Measurements from ENCODE around the gene METTL17. TPM values are rescaled to one million over a fixed set of nuclear protein-coding genes. Genes with fewer than 3 reads are reported as not detected.

METTL17 gene
- total and polyA plus RNA-seq, 2 of the 13 experiments (the other 11 are each of a cell fraction or from before 2014, with no cell fraction given), result 122 to 199 TPM

DNA sequence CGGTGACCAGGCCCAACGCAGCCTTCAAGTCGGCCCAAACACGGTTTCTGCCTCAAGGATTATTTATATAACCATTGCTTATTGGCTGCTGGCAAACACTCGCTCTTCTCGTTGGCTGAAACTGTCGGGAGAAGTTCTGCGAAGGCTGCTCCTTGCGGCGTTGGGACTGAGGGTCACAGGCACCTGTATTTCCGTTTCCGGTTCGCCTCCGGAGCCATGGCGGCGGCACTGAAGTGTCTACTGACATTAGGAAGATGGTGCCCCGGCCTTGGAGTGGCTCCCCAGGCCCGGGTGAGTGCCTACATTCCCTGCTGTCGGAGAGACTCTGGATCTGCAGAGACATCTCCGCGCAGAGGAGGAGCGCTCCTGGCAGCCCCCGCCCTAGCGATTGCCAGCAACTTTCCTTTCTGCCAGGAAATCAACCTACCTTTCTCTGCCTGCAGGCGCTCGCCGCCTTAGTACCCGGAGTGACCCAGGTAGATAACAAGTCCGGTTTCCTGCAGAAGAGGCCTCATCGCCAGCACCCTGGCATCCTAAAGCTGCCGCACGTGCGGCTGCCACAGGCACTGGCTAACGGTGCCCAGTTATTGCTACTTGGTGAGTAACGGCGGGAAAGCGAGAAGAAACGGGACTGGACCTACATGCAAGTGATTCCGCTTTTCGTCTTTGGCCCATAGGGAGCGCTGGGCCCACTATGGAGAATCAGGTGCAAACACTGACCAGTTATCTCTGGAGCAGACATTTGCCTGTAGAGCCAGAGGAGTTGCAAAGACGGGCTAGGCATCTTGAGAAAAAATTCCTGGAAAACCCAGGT lies at the start of gene METTL17 (continued):
- peak; percentile 91; the same call in 1 of the 2 replicates for TF ChIP-seq MTERF4 (CRISPR knock-in tag; IDR thresholded peaks at IDR 0.05)
- TF ChIP-seq SAP130 (CRISPR knock-in tag; IDR thresholded peaks at IDR 0.05; ENCODE audit: low read depth), result peak; percentile 79
- no peak for TF ChIP-seq CENPT (CRISPR knock-in tag; IDR thresholded peaks at IDR 0.05; ENCODE audit: low read depth)
- TF ChIP-seq ZNF652 (CRISPR knock-in tag; IDR thresholded peaks at IDR 0.05; ENCODE audit: borderline replicate concordance, low read depth), result no peak
- TF ChIP-seq PITX1 (CRISPR knock-in tag; IDR thresholded peaks at IDR 0.05), result peak; percentile 71; the same call in 1 of the 2 replicates
- peak in 1 of 2 experiments; percentile 29; a peak in 1 of 4 replicates for TF ChIP-seq KLF16 (CRISPR knock-in tag; IDR thresholded peaks at IDR 0.05)
- TF ChIP-seq ZNF205 (CRISPR knock-in tag; IDR thresholded peaks at IDR 0.05), result peak; percentile 45; the same call in 1 of the 2 replicates
- TF ChIP-seq SMAD3 (CRISPR knock-in tag; IDR thresholded peaks at IDR 0.05), result no peak
- peak; percentile 62; the same call in 1 of the 2 replicates for TF ChIP-seq PRDM10 (CRISPR knock-in tag; IDR thresholded peaks at IDR 0.05; ENCODE audit: low read depth)
- TF ChIP-seq CBX1 (IDR thresholded peaks at IDR 0.05; ENCODE audit: low read depth), result no peak
- no peak for TF ChIP-seq TRIM22 (IDR thresholded peaks at IDR 0.05)
- peak; percentile 85 for TF ChIP-seq SPEN (CRISPR knock-in tag; IDR thresholded peaks at IDR 0.05; ENCODE audit: low read depth)
- TF ChIP-seq FOXO1 (CRISPR knock-in tag; IDR thresholded peaks at IDR 0.05), result peak; percentile 26
- no peak for TF ChIP-seq FIP1L1 (IDR thresholded peaks at IDR 0.05; ENCODE audit: borderline replicate concordance, insufficient read depth, low read depth, low read length)
- TF ChIP-seq, protein P1, sequence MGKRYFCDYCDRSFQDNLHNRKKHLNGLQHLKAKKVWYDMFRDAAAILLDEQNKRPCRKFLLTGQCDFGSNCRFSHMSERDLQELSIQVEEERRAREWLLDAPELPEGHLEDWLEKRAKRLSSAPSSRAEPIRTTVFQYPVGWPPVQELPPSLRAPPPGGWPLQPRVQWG (CRISPR knock-in tag; IDR thresholded peaks at IDR 0.05; ENCODE audit: borderline replicate concordance, low read depth), result no peak
- no peak for TF ChIP-seq ZNF496 (CRISPR knock-in tag; IDR thresholded peaks at IDR 0.05; ENCODE audit: insufficient replicate concordance)
- TF ChIP-seq ZNF570 (CRISPR knock-in tag; IDR thresholded peaks at IDR 0.05; ENCODE audit: borderline replicate concordance), result no peak
- 0 out of 2 replicates have a peak, but pooled peaks have one; percentile 62 for TF ChIP-seq ZNF879 (CRISPR knock-in tag; IDR thresholded peaks at IDR 0.05)
- no peak; the same call in 1 of the 2 replicates for TF ChIP-seq NFE2L1 (CRISPR knock-in tag; IDR thresholded peaks at IDR 0.05; ENCODE audit: borderline replicate concordance)
- TF ChIP-seq ZNF30 (CRISPR knock-in tag; IDR thresholded peaks at IDR 0.05), result 0 out of 2 replicates have a peak, but pooled peaks have one; percentile 49
- peak; percentile 93 for TF ChIP-seq EED (CRISPR knock-in tag; IDR thresholded peaks at IDR 0.05)
- TF ChIP-seq ZNF224 (CRISPR knock-in tag; IDR thresholded peaks at IDR 0.05), result peak; percentile 12; the same call in 1 of the 2 replicates
- no peak for TF ChIP-seq ZNF432 (CRISPR knock-in tag; IDR thresholded peaks at IDR 0.05; ENCODE audit: borderline replicate concordance)

Measured in HepG2 (cell line).